A549 (cell line): ENCODE measurements around the gene COMMD10.

Experiments
- EP300 ChIP-seq, 2 experiments: fragments of >200 bp; sonication (Bioruptor Twin); formaldehyde crosslinking; IDR thresholded peaks; 2 replicates in 1 of 2; 3 replicates in 1 of 2; pipeline ENCODE4 v1.6.1; 2016 to 2017
- RCOR1 ChIP-seq: fragments of 150-350 bp; IDR thresholded peaks from 2 replicates; pipeline ENCODE4 v1.6.1; 2014; ENCODE audit warnings: antibody characterized with exemption, low read length, low read depth
- SREBF2 ChIP-seq: fragments of 450-650 bp; IDR thresholded peaks from 2 replicates; pipeline ENCODE4 v1.6.1; 2014; ENCODE audit warnings: mild to moderate bottlenecking, moderate library complexity
- TF ChIP-seq, protein P1 (sequence below): fragments of >200 bp; sonication (Bioruptor Twin); formaldehyde crosslinking; IDR thresholded peaks from 3 replicates; pipeline ENCODE4 v1.5.1; 2016

DNA sequence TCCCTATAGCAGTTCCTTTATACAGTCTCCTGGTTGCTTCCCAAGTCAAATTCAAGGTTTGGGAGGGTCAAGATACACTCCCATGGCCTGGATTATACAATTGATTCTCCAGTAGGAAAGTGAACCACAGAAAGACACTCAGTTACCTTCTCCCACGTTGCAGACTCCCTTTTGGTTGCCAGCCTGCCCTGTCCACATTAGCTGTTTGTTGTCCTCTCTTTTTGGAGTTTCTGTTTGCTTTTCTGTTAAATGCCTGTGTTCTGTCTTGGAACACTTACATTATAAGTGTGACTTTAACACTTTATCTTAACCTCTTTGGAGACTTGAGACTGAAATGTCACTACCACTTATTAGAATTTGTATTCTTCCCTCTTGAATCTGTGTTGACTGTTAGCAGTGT, 30.3 kb downstream of the COMMD10 start:
- TF ChIP-seq SREBF2 (no peak), EP300 (IDR thresholded peaks at IDR 0.05) (no peak), RCOR1 (no peak)
- TF ChIP-seq, protein P1, sequence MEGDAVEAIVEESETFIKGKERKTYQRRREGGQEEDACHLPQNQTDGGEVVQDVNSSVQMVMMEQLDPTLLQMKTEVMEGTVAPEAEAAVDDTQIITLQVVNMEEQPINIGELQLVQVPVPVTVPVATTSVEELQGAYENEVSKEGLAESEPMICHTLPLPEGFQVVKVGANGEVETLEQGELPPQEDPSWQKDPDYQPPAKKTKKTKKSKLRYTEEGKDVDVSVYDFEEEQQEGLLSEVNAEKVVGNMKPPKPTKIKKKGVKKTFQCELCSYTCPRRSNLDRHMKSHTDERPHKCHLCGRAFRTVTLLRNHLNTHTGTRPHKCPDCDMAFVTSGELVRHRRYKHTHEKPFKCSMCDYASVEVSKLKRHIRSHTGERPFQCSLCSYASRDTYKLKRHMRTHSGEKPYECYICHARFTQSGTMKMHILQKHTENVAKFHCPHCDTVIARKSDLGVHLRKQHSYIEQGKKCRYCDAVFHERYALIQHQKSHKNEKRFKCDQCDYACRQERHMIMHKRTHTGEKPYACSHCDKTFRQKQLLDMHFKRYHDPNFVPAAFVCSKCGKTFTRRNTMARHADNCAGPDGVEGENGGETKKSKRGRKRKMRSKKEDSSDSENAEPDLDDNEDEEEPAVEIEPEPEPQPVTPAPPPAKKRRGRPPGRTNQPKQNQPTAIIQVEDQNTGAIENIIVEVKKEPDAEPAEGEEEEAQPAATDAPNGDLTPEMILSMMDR: no peak
